Measurements from ENCODE around the gene COL9A2.

COL9A2 gene

GRCh38 chr1:40313958-40314720 lies 2.9 kb downstream of the COL9A2 start:
- H3K9me3 ChIP-seq (ENCODE audit: control insufficient read depth, insufficient read depth, low read length) = no peaks in the 10 kb centered on the region
- H3K9ac ChIP-seq (ENCODE audit: low read depth, low read length) = no peak overlapping the region
- no peaks in the 10 kb centered on the region for H3K36me3 ChIP-seq (ENCODE audit: insufficient read depth, low read length)
- H3K4me1 ChIP-seq (ENCODE audit: insufficient read depth, low read length) = peaks cover 10% of the 10 kb centered on the region

GRCh38 chr1:40313329-40313957 lies 3.6 kb downstream of the COL9A2 start:
- no peak overlapping the region for H3K9ac ChIP-seq (ENCODE audit: low read depth, low read length)
- H3K4me1 ChIP-seq (ENCODE audit: insufficient read depth, low read length) = peaks cover 10% of the 10 kb centered on the region
- H3K9me3 ChIP-seq (ENCODE audit: control insufficient read depth, insufficient read depth, low read length) = no peaks in the 10 kb centered on the region
- H3K36me3 ChIP-seq (ENCODE audit: insufficient read depth, low read length) = no peaks in the 10 kb centered on the region

- H3K9me3 ChIP-seq (ENCODE audit: control insufficient read depth, insufficient read depth, low read length) = no peaks in the 10 kb centered on the region
- no peaks in the 10 kb centered on the region for H3K36me3 ChIP-seq (ENCODE audit: insufficient read depth, low read length)
- no peak overlapping the region for H3K9ac ChIP-seq (ENCODE audit: low read depth, low read length)
- peaks cover 10% of the 10 kb centered on the region for H3K4me1 ChIP-seq (ENCODE audit: insufficient read depth, low read length)
Measured at GRCh38 chr1:40312238-40313205, 4.6 kb downstream of the COL9A2 start.

GRCh38 chr1:40311692-40312091 lies 5.4 kb downstream of the COL9A2 start:
- Histone ChIP-seq H3K36me3 (ENCODE audit: insufficient read depth, low read length) (no peaks in the 10 kb centered on the region), H3K4me1 (ENCODE audit: insufficient read depth, low read length) (peaks cover 10% of the 10 kb centered on the region), H3K9ac (ENCODE audit: low read depth, low read length) (no peak overlapping the region), H3K9me3 (ENCODE audit: control insufficient read depth, insufficient read depth, low read length) (no peaks in the 10 kb centered on the region)

GRCh38 chr1:40310983-40311642 lies 6.0 kb downstream of the COL9A2 start:
- H3K9me3 ChIP-seq (ENCODE audit: control insufficient read depth, insufficient read depth, low read length) = no peaks in the 10 kb centered on the region
- no peak overlapping the region for H3K9ac ChIP-seq (ENCODE audit: low read depth, low read length)
- peaks cover 10% of the 10 kb centered on the region for H3K4me1 ChIP-seq (ENCODE audit: insufficient read depth, low read length)
- no peaks in the 10 kb centered on the region for H3K36me3 ChIP-seq (ENCODE audit: insufficient read depth, low read length)

- no peak overlapping the region for H3K9ac ChIP-seq (ENCODE audit: low read depth, low read length)
- peaks cover 13% of the 10 kb centered on the region for H3K4me1 ChIP-seq (ENCODE audit: insufficient read depth, low read length)
- H3K9me3 ChIP-seq (ENCODE audit: control insufficient read depth, insufficient read depth, low read length) = no peaks in the 10 kb centered on the region
Measured at GRCh38 chr1:40310129-40310461, 7.0 kb downstream of the COL9A2 start.

GRCh38 chr1:40309374-40310128 lies 7.5 kb downstream of the COL9A2 start:
- peaks cover 9% of the 10 kb centered on the region for H3K4me1 ChIP-seq (ENCODE audit: insufficient read depth, low read length)
- H3K9me3 ChIP-seq (ENCODE audit: control insufficient read depth, insufficient read depth, low read length) = no peaks in the 10 kb centered on the region
- H3K9ac ChIP-seq (ENCODE audit: low read depth, low read length) = no peak overlapping the region
- no peaks in the 10 kb centered on the region for H3K36me3 ChIP-seq (ENCODE audit: insufficient read depth, low read length)

More at GRCh38 chr1:40310129-40310461, 7.0 kb downstream of the COL9A2 start:
- H3K36me3 ChIP-seq (ENCODE audit: insufficient read depth, low read length) = no peaks in the 10 kb centered on the region

- Histone ChIP-seq H3K9ac (ENCODE audit: low read depth, low read length) (no peak overlapping the region), H3K36me3 (ENCODE audit: insufficient read depth, low read length) (no peaks in the 10 kb centered on the region), H3K4me1 (ENCODE audit: insufficient read depth, low read length) (peaks cover 3% of the 10 kb centered on the region; the same call in 1 of the 2 replicates), H3K9me3 (ENCODE audit: control insufficient read depth, insufficient read depth, low read length) (no peaks in the 10 kb centered on the region)
Measured at GRCh38 chr1:40308036-40308727, 8.9 kb downstream of the COL9A2 start.

- Histone ChIP-seq H3K9me3 (ENCODE audit: control insufficient read depth, insufficient read depth, low read length) (no peaks in the 10 kb centered on the region), H3K9ac (ENCODE audit: low read depth, low read length) (no peak overlapping the region), H3K36me3 (ENCODE audit: insufficient read depth, low read length) (no peaks in the 10 kb centered on the region), H3K4me1 (ENCODE audit: insufficient read depth, low read length) (peaks cover 3% of the 10 kb centered on the region; the same call in 1 of the 2 replicates)
Measured at GRCh38 chr1:40307186-40307585, 9.9 kb downstream of the COL9A2 start.

GRCh38 chr1:40306296-40306695 lies 10.8 kb downstream of the COL9A2 start:
- H3K9me3 ChIP-seq (ENCODE audit: control insufficient read depth, insufficient read depth, low read length) = no peaks in the 10 kb centered on the region
- no peak overlapping the region for H3K9ac ChIP-seq (ENCODE audit: low read depth, low read length)
- H3K36me3 ChIP-seq (ENCODE audit: insufficient read depth, low read length) = no peaks in the 10 kb centered on the region
- peaks cover 3% of the 10 kb centered on the region; the same call in 1 of the 2 replicates for H3K4me1 ChIP-seq (ENCODE audit: insufficient read depth, low read length)

GRCh38 chr1:40305871-40306270 lies 11.2 kb downstream of the COL9A2 start:
- no peaks in the 10 kb centered on the region for H3K9me3 ChIP-seq (ENCODE audit: control insufficient read depth, insufficient read depth, low read length)
- no peak overlapping the region for H3K9ac ChIP-seq (ENCODE audit: low read depth, low read length)
- H3K4me1 ChIP-seq (ENCODE audit: insufficient read depth, low read length) = peaks cover 3% of the 10 kb centered on the region; the same call in 1 of the 2 replicates
- no peaks in the 10 kb centered on the region for H3K36me3 ChIP-seq (ENCODE audit: insufficient read depth, low read length)

- H3K9ac ChIP-seq (ENCODE audit: low read depth, low read length) = no peak overlapping the region
- H3K4me1 ChIP-seq (ENCODE audit: insufficient read depth, low read length) = peaks cover 3% of the 10 kb centered on the region; the same call in 1 of the 2 replicates
- H3K9me3 ChIP-seq (ENCODE audit: control insufficient read depth, insufficient read depth, low read length) = no peaks in the 10 kb centered on the region
- H3K36me3 ChIP-seq (ENCODE audit: insufficient read depth, low read length) = no peaks in the 10 kb centered on the region
Measured at GRCh38 chr1:40305451-40305850, 11.6 kb downstream of the COL9A2 start.

GRCh38 chr1:40303790-40304189 lies 13.3 kb downstream of the COL9A2 start:
- no peaks in the 10 kb centered on the region for H3K9me3 ChIP-seq (ENCODE audit: control insufficient read depth, insufficient read depth, low read length)
- H3K36me3 ChIP-seq (ENCODE audit: insufficient read depth, low read length) = no peaks in the 10 kb centered on the region
- H3K4me1 ChIP-seq (ENCODE audit: insufficient read depth, low read length) = peaks cover 3% of the 10 kb centered on the region; the same call in 1 of the 2 replicates
- no peak overlapping the region for H3K9ac ChIP-seq (ENCODE audit: low read depth, low read length)

All from ES-I3 (cell line).